GM12864 (cell line): ENCODE data around the gene MINDY2.
"Not testable (repeated sequence)": the region's sequence is repeated elsewhere in the genome, so short reads cannot be mapped to it uniquely, and the experiment has no call there.

Experiments used
- DNase-seq: peaks from one replicate; pipeline ENCODE4 v3.0.0-alpha.2; 2011; ENCODE audit warnings: low read depth
- H3K4me3 ChIP-seq: 2 replicates; pipeline ENCODE4 v1.5.1; 2011; ENCODE audit warnings: mild to moderate bottlenecking, low read depth, low read length, control low read depth
- CTCF ChIP-seq: IDR thresholded peaks from 2 replicates; pipeline ENCODE4 v1.5.1; 2011; ENCODE audit warnings: low read depth, mild to moderate bottlenecking, moderate library complexity, low read length, control low read depth, inconsistent platforms; ENCODE audit errors: missing control alignments

Gene MINDY2

GRCh38 chr15:58852347-58852746 is 81.2 kb downstream of the MINDY2 start:
- DNase-seq: no peak
- H3K4me3 ChIP-seq: no peak overlapping the region
- TF ChIP-seq CTCF: no peak

GRCh38 chr15:58854593-58854992 is 83.5 kb downstream of the MINDY2 start:
- no peak for TF ChIP-seq CTCF
- no peak for DNase-seq
- H3K4me3 ChIP-seq: no peak overlapping the region

- TF ChIP-seq CTCF: no peak
- no peak overlapping the region for H3K4me3 ChIP-seq
- no peak for DNase-seq
Observed at GRCh38 chr15:58856086-58856485, 85.0 kb downstream of the MINDY2 start.

GRCh38 chr15:58856621-58857020 is 85.5 kb downstream of the MINDY2 start:
- DNase-seq, H3K4me3 ChIP-seq: not testable (repeated sequence)

GRCh38 chr15:58862326-58862725 is 91.2 kb downstream of the MINDY2 start:
- TF ChIP-seq CTCF: no peak
- no peak for DNase-seq
- H3K4me3 ChIP-seq: no peak overlapping the region

- no peak for DNase-seq
- no peak for TF ChIP-seq CTCF
- peak overlapping the region; percentile 20 for H3K4me3 ChIP-seq
Observed at GRCh38 chr15:58864602-58865424, 93.7 kb downstream of the MINDY2 start.

- no peak overlapping the region for H3K4me3 ChIP-seq
- no peak for TF ChIP-seq CTCF
- DNase-seq: no peak
Observed at GRCh38 chr15:58865425-58865880, 94.4 kb downstream of the MINDY2 start.
